Esophagus muscularis mucosa (tissue), 4 donors: ENCODE measurements around the gene PFN4.

Source experiments
- EP300 ChIP-seq: sonication (generic); formaldehyde crosslinking; IDR thresholded peaks from one replicate; pipeline ENCODE4 v1.6.1; 2017; ENCODE audit warnings: antibody characterized with exemption
- POLR2A ChIP-seq: fragments of 450-650 bp; IDR thresholded peaks from one replicate; pipeline ENCODE4 v1.6.1; 2017; ENCODE audit warnings: antibody characterized with exemption, moderate library complexity, mild to moderate bottlenecking, low read depth
- POLR2AphosphoS5 ChIP-seq, 2 donors: sonication (generic); formaldehyde crosslinking; IDR thresholded peaks; one replicate each; pipeline ENCODE4 v1.6.1; 2017; ENCODE audit warnings: antibody characterized with exemption in 2 of 2
- TF ChIP-seq, protein P1 (sequence below), 3 experiments: fragments of 200-600 bp in 2 of 3; fragments of 450-650 bp in 1 of 3; sonication (generic) in 2 of 3; IDR thresholded peaks; one replicate each; pipeline ENCODE4 v1.5.1; 2017 to 2019; ENCODE audit warnings: antibody characterized with exemption in 3 of 3, mild to moderate bottlenecking in 2 of 3, moderate library complexity in 1 of 3

- TF ChIP-seq POLR2A (no peak), EP300 (no peak), POLR2AphosphoS5 (IDR thresholded peaks at IDR 0.05) (no peak)
- TF ChIP-seq, protein P1, sequence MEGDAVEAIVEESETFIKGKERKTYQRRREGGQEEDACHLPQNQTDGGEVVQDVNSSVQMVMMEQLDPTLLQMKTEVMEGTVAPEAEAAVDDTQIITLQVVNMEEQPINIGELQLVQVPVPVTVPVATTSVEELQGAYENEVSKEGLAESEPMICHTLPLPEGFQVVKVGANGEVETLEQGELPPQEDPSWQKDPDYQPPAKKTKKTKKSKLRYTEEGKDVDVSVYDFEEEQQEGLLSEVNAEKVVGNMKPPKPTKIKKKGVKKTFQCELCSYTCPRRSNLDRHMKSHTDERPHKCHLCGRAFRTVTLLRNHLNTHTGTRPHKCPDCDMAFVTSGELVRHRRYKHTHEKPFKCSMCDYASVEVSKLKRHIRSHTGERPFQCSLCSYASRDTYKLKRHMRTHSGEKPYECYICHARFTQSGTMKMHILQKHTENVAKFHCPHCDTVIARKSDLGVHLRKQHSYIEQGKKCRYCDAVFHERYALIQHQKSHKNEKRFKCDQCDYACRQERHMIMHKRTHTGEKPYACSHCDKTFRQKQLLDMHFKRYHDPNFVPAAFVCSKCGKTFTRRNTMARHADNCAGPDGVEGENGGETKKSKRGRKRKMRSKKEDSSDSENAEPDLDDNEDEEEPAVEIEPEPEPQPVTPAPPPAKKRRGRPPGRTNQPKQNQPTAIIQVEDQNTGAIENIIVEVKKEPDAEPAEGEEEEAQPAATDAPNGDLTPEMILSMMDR (IDR thresholded peaks at IDR 0.05) = no peak
Measured at GRCh38 chr2:24169023-24169422, 45.9 kb upstream of the PFN4 start.
